GM12891 (cell line): Measurements from ENCODE around the gene FOXI3. TPM values are rescaled to one million over a fixed set of nuclear protein-coding genes. Genes with fewer than 3 reads are reported as not detected.

Source experiments
- DNase-seq: peaks from one replicate; pipeline ENCODE4 v3.0.0; 2011; ENCODE audit warnings: low spot score; ENCODE audit not compliant: insufficient read length
- FAIRE-seq: peaks from 2 replicates; lab custom pipeline; 2011; peaks lifted over from hg19 to GRCh38; lab: Jason Lieb, UNC
- PAX5 ChIP-seq: IDR thresholded peaks from 2 replicates; pipeline ENCODE4 v1.6.1; 2011; ENCODE audit warnings: low read length, moderate library complexity, mild to moderate bottlenecking; ENCODE audit not compliant: insufficient read depth, severe bottlenecking
- POLR2A ChIP-seq: IDR thresholded peaks from 2 replicates; pipeline ENCODE4 v1.6.1; 2011; ENCODE audit warnings: low read depth, low read length, control low read depth
- POLR2AphosphoS5 ChIP-seq: IDR thresholded peaks from 2 replicates; pipeline ENCODE4 v1.6.1; 2011; ENCODE audit warnings: low read depth, low read length, control low read depth
- POU2F2 ChIP-seq: IDR thresholded peaks from 2 replicates; pipeline ENCODE4 v1.6.1; 2011; ENCODE audit warnings: low read depth, mild to moderate bottlenecking, control low read depth, low read length, moderate library complexity
- SPI1 ChIP-seq: IDR thresholded peaks from 2 replicates; pipeline ENCODE4 v1.6.1; 2011; ENCODE audit warnings: low read depth, low read length, control low read depth
- TAF1 ChIP-seq: IDR thresholded peaks from 2 replicates; pipeline ENCODE4 v1.6.1; 2011; ENCODE audit warnings: low read depth, low read length, control low read depth
- polyA plus RNA-seq: library from polyadenylated mRNA; unstranded; fragments of >200 nt; gene quantifications from one replicate; pipeline ENCODE4 v1.2.1, GENCODE V29; 2012; ENCODE audit warnings: low read depth, missing spikeins, inconsistent platforms; ENCODE audit not compliant: missing spikeins

Gene FOXI3
- polyA plus RNA-seq: not detected

DNA sequence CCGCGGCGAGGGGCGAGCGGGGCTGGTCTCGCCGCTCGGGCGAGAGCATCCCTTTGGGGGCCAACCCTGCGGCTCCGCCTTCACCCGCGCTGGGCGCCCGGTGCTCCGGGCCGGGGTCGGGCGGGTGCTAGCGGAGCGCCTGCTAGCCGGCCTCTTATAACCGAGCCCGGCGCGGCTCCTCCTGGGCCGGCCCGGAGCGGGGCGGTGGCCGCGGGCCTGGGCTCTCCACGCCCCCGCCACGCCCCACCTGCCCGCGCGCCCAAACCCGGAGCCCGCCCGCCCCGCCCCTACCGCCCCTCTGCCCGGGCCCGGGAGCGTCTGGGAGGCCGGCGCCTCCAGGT is at the start of gene FOXI3:
FOXI3 (minus strand) TSS at position 129 of the 341 bp plus-strand sequence. CDS start 158 bp downstream, outside the sequence.
- FAIRE-seq (no peak), DNase-seq (peak; percentile 15)
- TF ChIP-seq POLR2A (no peak), TAF1 (no peak), SPI1 (no peak), POU2F2 (no peak), POLR2AphosphoS5 (no peak), PAX5 (no peak)

- no peak for FAIRE-seq
- DNase-seq: no peak
- no peak for TF ChIP-seq POU2F2
- TF ChIP-seq SPI1: no peak
- TF ChIP-seq TAF1: no peak
- TF ChIP-seq POLR2A: no peak
- no peak for TF ChIP-seq PAX5
- TF ChIP-seq POLR2AphosphoS5: no peak
Observed at GRCh38 chr2:88500691-88501090, 48.2 kb upstream of the FOXI3 start.

GRCh38 chr2:88499204-88499603 is 46.7 kb upstream of the FOXI3 start:
- no peak for TF ChIP-seq TAF1
- no peak for TF ChIP-seq SPI1
- no peak for TF ChIP-seq POLR2AphosphoS5
- no peak for TF ChIP-seq PAX5
- no peak for TF ChIP-seq POLR2A
- no peak for TF ChIP-seq POU2F2
- no peak for DNase-seq
- no peak for FAIRE-seq

- FAIRE-seq: no peak
- no peak for DNase-seq
- TF ChIP-seq SPI1 (peak; percentile 37; the same call in 1 of the 2 replicates), POU2F2 (no peak)
Observed at GRCh38 chr2:88493481-88493880, 41.0 kb upstream of the FOXI3 start.

DNA sequence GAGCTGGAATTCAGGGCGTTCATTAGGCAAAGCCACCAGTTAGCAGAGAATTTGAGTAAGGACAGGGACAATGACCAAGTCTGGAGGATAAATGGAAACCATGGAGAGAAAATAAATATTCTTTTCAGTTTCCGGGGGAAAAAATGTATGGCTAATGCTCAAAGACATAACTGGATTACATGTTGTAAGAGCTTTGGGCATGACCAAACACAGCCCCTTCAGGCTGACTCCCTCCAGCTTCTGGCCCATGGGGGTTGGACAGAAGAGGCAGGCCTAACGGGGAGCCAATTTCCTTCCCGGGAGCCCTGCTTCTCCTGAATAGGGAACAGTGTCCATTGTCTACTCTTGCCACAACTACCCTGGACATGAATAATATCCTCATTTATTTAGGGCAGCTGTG is 39.5 kb upstream of the FOXI3 start:
- TF ChIP-seq SPI1: no peak
- TF ChIP-seq POU2F2: no peak
- no peak for TF ChIP-seq TAF1
- no peak for TF ChIP-seq PAX5
- TF ChIP-seq POLR2A: no peak
- no peak for TF ChIP-seq POLR2AphosphoS5
- FAIRE-seq (no peak), DNase-seq (no peak)

DNA sequence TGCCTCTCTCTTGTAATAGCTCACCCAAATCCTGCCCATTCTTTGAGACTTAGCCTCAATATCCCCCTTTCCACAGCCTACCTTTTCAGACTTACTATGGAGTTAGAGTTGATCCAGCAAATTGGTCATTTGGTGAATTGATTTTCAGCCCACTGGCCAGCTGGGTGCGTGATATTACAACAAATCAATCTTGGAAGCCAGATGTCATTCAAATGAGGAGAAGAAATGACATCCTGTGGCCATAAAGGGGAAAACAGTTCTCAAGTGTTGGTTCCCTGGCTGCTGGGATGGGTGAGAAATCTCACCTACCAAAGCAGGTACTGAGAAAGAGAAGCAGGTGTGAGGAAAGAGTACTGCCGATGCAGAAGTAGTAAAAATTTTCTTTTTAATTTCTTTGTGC is 36.7 kb upstream of the FOXI3 start:
- no peak for DNase-seq
- no peak for TF ChIP-seq SPI1
- no peak for FAIRE-seq

DNA sequence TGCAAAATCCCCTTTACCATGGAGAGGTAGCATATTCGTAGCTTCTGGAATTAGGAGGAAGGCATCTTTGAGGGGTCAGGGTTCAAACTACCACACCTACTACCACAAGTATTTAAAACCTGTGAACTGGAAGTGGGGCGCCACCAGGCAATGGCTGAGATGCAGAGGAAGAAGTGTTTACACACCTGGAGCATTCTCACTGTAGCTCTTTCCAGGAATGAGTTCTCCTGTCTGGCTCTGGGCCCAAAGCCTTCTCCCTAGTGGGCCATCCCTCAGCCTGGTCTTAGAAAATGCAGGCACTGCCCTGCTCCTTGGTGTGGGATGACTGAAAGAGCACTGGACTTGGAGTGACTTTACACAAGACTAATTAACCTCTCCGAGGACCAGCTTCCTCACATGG is 30.7 kb upstream of the FOXI3 start:
- no peak for DNase-seq
- TF ChIP-seq PAX5 (no peak), SPI1 (no peak), POU2F2 (no peak), POLR2A (no peak), POLR2AphosphoS5 (no peak), TAF1 (no peak)
- no peak for FAIRE-seq

- TF ChIP-seq POLR2AphosphoS5: no peak
- no peak for TF ChIP-seq PAX5
- TF ChIP-seq SPI1: no peak
- no peak for TF ChIP-seq TAF1
- no peak for TF ChIP-seq POU2F2
- no peak for TF ChIP-seq POLR2A
- FAIRE-seq (no peak), DNase-seq (no peak)
Observed at GRCh38 chr2:88481691-88482336, 29.3 kb upstream of the FOXI3 start.

DNA sequence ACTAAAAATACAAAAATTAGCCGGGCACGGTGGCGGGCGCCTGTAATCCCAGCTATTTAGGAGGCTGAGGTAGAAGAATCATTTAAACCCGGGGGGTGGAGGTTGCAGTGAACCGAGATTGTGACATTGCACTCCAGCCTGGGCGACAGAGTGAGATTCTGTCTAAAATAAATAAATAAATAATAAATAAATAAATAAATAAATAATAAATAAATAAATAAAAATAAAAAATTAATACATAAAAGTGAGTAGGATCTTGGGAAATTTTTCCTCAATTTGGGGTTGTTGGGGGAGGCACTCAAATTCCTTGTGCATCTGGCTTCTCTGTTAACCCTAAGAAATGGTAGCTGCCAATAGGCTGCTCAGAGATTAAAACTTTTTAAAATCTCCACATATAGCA is 20.3 kb upstream of the FOXI3 start:
- FAIRE-seq (no peak), DNase-seq (no peak)
- TF ChIP-seq TAF1 (no peak), POU2F2 (no peak), PAX5 (no peak), POLR2AphosphoS5 (no peak), SPI1 (no peak), POLR2A (no peak)
